ENCODE data around the gene ADGRF3. TPM values are rescaled to one million over a fixed set of nuclear protein-coding genes. Genes with fewer than 3 reads are reported as not detected.
"Not testable (repeated sequence)": the region's sequence is repeated elsewhere in the genome, so short reads cannot be mapped to it uniquely, and the experiment has no call there.

ADGRF3 gene
- total RNA-seq, 1 donor from 2014 or later: 3.8 TPM

DNA sequence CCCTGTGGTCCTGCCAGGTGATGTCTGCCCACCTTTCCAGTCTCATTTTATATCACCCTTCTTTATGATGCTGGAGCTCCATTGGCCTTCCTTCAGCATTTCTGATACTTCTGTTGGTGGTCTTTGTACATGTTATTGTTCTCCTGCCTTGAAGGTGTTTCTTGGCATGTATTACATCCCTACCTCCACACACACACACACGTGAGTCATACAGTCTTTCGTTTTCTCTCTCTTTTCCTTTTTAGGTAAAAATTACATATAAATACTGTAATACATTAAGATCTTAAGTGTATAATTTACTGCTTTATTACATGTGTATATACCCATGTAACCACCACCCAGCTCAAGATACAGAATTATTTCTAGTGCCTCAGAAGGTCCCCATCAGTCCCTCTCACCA is 10.2 kb upstream of the ADGRF3 start:
- no peaks in the 10 kb centered on the region for H3K27me3 Mint-ChIP-seq

DNA sequence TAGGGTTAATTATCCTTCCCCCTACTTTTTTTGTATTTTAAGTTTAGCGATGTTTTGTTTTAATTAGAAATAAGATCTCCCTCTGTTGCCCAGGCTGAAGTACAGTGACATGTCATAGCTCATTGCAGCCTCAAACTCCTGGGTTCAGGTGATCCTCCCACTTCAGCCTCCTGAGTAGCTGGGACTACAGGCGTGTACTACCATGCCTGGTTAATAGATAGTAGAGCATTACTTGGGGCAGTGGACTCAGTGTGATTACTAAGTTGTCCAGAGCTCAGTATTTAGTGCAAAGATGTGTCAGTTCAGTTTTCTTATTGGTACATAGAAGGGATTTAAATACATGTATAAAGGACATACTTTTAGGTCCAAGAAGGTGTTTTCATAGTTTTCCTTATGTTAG is 9.5 kb upstream of the ADGRF3 start:
- peaks cover 9% of the 10 kb centered on the region for H3K36me3 Mint-ChIP-seq (ENCODE audit: insufficient read depth)
- DNase-seq (ENCODE audit: low spot score, unreplicated experiment): no peak
- TF ChIP-seq, protein P1, sequence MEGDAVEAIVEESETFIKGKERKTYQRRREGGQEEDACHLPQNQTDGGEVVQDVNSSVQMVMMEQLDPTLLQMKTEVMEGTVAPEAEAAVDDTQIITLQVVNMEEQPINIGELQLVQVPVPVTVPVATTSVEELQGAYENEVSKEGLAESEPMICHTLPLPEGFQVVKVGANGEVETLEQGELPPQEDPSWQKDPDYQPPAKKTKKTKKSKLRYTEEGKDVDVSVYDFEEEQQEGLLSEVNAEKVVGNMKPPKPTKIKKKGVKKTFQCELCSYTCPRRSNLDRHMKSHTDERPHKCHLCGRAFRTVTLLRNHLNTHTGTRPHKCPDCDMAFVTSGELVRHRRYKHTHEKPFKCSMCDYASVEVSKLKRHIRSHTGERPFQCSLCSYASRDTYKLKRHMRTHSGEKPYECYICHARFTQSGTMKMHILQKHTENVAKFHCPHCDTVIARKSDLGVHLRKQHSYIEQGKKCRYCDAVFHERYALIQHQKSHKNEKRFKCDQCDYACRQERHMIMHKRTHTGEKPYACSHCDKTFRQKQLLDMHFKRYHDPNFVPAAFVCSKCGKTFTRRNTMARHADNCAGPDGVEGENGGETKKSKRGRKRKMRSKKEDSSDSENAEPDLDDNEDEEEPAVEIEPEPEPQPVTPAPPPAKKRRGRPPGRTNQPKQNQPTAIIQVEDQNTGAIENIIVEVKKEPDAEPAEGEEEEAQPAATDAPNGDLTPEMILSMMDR (IDR thresholded peaks at IDR 0.05; ENCODE audit: unreplicated experiment): no peak
- H3K9me3 Mint-ChIP-seq (ENCODE audit: low read depth): no peaks in the 10 kb centered on the region
- H3K4me1 Mint-ChIP-seq (ENCODE audit: low read depth): peaks cover 30% of the 10 kb centered on the region
- H3K27ac Mint-ChIP-seq: no peak overlapping the region
- no peaks in the 10 kb centered on the region for H3K27me3 Mint-ChIP-seq
- H3K4me3 Mint-ChIP-seq (ENCODE audit: low read depth): no peak overlapping the region

More for the DNA sequence above, 10.2 kb upstream of the ADGRF3 start:
- no peak overlapping the region for H3K4me3 Mint-ChIP-seq (ENCODE audit: low read depth)
- H3K4me1 Mint-ChIP-seq (ENCODE audit: low read depth): peaks cover 29% of the 10 kb centered on the region
- no peak overlapping the region for H3K27ac Mint-ChIP-seq
- DNase-seq (ENCODE audit: low spot score, unreplicated experiment): no peak
- peaks cover 5% of the 10 kb centered on the region for H3K36me3 Mint-ChIP-seq (ENCODE audit: insufficient read depth)
- no peaks in the 10 kb centered on the region for H3K9me3 Mint-ChIP-seq (ENCODE audit: low read depth)
- TF ChIP-seq, protein P1 (IDR thresholded peaks at IDR 0.05; ENCODE audit: unreplicated experiment): no peak

DNA sequence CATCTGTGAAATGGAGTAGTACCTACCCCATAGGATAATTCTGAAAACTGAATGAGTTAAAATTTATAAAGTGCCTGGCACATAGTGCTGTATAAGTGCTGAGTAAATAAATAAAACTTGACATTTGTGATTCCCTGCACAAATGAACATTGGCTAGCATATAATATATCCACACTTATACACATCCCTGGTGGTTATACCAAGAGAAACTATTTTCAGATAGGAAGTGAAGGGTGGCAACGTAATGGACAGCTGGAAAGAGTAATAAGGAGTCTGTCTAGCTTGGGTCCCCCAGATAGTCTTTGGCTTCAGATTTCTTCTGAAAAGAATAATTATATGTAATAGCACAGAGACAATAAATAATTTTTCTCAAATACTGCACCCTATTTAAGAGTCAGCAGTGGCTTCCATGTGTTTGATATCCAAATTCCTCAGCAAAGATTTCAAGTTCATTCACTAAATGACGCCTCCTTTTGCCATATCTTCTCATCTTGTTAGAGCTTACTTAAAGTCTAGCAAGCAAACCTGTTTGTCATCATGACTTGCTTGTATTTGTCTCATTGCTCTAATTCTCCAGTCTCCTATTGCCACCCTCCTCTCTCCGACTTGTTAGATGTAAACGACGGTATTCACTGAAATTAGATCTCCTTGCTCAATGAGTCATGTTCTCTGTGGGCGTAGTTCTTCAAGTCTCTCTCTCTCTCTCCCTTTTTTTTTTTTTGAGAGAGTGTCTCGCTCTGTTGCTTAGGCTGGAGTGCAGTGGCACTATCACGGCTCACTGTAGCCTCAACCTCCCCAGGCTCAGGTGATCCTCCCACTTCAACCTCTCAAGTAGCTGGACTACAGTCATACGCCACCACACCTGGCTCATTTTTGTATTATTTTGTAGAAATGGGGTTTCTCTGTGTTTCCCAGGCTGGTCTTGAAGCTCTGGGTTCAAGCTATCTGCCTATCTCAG is 8.7 kb upstream of the ADGRF3 start:
- H3K27me3 Mint-ChIP-seq: no peaks in the 10 kb centered on the region
- no peak overlapping the region for H3K27ac Mint-ChIP-seq
- DNase-seq (ENCODE audit: low spot score, unreplicated experiment): no peak
- no peak overlapping the region for H3K4me3 Mint-ChIP-seq (ENCODE audit: low read depth)
- H3K4me1 Mint-ChIP-seq (ENCODE audit: low read depth): peaks cover 26% of the 10 kb centered on the region
- H3K36me3 Mint-ChIP-seq (ENCODE audit: insufficient read depth): peaks cover 9% of the 10 kb centered on the region
- TF ChIP-seq, protein P1 (IDR thresholded peaks at IDR 0.05; ENCODE audit: unreplicated experiment): no peak
- no peaks in the 10 kb centered on the region for H3K9me3 Mint-ChIP-seq (ENCODE audit: low read depth)

DNA sequence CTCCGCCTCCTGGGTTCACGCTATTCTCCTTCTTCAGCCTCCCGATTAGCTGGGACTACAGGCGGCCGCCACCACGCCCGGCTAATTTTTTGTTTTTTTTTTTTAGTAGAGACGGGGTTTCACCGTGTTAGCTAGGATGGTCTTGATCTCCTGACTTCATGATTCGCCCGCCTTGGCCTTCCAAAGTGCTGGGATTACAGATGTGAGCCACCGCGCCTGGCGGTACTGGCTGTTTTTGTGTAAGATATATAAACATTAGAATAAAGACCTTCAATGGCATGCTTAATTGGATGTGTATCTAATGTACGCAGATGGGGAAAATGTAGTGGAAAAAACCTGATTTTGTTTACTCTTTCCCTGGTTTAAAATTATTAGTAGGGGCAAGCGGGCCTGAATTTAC is 7.9 kb upstream of the ADGRF3 start:
- H3K27me3 Mint-ChIP-seq; DNase-seq (ENCODE audit: low spot score, unreplicated experiment); H3K27ac Mint-ChIP-seq; H3K4me3 Mint-ChIP-seq (ENCODE audit: low read depth); H3K36me3 Mint-ChIP-seq (ENCODE audit: insufficient read depth); H3K9me3 Mint-ChIP-seq (ENCODE audit: low read depth): not testable (repeated sequence)
- peaks cover 18% of the 10 kb centered on the region for H3K4me1 Mint-ChIP-seq (ENCODE audit: low read depth)

DNA sequence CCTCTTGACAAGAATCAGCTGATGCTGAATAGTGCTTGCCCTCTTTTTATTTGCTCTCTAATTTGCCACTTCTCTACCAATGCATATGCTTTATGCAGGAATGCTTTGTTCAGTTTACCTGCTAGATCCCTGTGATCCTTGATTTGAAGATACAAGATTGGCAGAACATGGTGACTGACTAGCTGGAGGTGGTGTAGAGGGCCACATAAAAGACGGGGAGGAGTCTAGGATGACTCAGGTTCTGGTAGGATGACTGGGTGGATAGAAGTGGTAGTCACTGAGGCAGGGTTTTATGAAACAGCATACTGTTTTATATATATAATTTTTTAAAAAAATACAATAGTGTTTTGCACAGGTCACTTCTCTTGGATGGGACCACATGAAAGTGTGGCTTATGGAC is 6.3 kb upstream of the ADGRF3 start:
- Mint-ChIP-seq H3K27me3 (no peaks in the 10 kb centered on the region), H3K27ac (no peak overlapping the region), H3K4me3 (ENCODE audit: low read depth) (no peak overlapping the region), H3K9me3 (ENCODE audit: low read depth) (no peaks in the 10 kb centered on the region), H3K36me3 (ENCODE audit: insufficient read depth) (peaks cover 8% of the 10 kb centered on the region), H3K4me1 (ENCODE audit: low read depth) (peaks cover 13% of the 10 kb centered on the region)
- TF ChIP-seq, protein P1 (IDR thresholded peaks at IDR 0.05; ENCODE audit: unreplicated experiment): no peak
- no peak for DNase-seq (ENCODE audit: low spot score, unreplicated experiment)
